VCaP (cell line): Measurements from ENCODE around the gene IGSF22.
A peak's percentile ranks its signal among the peaks of the same experiment; 100 is the strongest.
"Not testable (repeated sequence)": the region's sequence is repeated elsewhere in the genome, so short reads cannot be mapped to it uniquely, and the experiment has no call there.

Experiments
- H3K27ac ChIP-seq: fragments of 450-650 bp; 2 replicates; pipeline ENCODE4 v1.5.1; 2017
- TF ChIP-seq, protein P1 (sequence below): fragments of 450-650 bp; conservative IDR thresholded peaks from 2 replicates; pipeline ENCODE4 v1.5.1; 2017; ENCODE audit warnings: mild to moderate bottlenecking, moderate library complexity

IGSF22 gene

DNA sequence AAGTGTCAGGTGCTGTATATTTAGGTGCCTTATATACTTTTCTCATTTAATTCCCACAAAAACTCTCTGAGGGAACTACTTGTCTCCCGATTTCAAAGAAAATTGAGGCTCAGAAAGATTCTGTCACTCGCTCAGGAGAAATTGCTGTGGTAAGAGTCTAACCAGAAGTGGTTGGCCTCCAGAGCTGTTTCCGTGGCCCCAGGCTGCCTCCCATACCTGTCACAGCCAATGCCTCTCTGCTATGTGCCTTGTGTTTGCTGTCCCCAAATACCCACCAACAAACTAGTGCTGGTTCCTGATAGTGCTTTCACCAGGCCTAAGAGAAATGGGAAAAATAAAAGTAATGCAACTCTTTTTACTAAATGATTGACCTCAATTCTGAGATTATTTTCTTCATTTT lies 48.4 kb downstream of the IGSF22 start:
- TF ChIP-seq, protein P1, sequence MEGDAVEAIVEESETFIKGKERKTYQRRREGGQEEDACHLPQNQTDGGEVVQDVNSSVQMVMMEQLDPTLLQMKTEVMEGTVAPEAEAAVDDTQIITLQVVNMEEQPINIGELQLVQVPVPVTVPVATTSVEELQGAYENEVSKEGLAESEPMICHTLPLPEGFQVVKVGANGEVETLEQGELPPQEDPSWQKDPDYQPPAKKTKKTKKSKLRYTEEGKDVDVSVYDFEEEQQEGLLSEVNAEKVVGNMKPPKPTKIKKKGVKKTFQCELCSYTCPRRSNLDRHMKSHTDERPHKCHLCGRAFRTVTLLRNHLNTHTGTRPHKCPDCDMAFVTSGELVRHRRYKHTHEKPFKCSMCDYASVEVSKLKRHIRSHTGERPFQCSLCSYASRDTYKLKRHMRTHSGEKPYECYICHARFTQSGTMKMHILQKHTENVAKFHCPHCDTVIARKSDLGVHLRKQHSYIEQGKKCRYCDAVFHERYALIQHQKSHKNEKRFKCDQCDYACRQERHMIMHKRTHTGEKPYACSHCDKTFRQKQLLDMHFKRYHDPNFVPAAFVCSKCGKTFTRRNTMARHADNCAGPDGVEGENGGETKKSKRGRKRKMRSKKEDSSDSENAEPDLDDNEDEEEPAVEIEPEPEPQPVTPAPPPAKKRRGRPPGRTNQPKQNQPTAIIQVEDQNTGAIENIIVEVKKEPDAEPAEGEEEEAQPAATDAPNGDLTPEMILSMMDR = no peak
- no peak overlapping the region for H3K27ac ChIP-seq

GRCh38 chr11:18676803-18677202 lies 49.2 kb downstream of the IGSF22 start:
- TF ChIP-seq, protein P1 = no peak
- H3K27ac ChIP-seq = no peak overlapping the region

GRCh38 chr11:18672209-18672608 lies 53.8 kb downstream of the IGSF22 start:
- H3K27ac ChIP-seq = not testable (repeated sequence)

GRCh38 chr11:18671246-18671645 lies 54.7 kb downstream of the IGSF22 start:
- H3K27ac ChIP-seq = no peak overlapping the region
- TF ChIP-seq, protein P1 = no peak

DNA sequence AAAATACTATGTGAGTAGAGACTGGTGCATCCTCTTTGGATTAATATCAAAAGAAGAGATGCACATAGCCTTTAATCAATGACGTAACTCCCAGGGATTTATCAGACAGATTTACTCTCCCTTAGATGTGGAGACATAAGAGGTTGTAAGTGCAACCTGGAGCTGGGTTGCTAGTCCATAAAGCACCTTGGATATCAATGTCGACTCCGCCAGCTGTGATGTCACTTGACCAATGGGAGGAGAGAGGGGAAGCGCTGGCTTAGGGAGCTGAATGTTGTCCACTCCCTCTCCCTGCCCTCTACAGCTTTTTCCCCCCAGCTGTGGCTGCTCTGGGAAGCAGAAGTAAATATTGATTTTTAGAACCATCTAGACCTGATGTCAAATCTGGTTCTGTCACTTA lies 56.3 kb downstream of the IGSF22 start:
- TF ChIP-seq, protein P1 = no peak
- H3K27ac ChIP-seq = peak overlapping the region; percentile 72

DNA sequence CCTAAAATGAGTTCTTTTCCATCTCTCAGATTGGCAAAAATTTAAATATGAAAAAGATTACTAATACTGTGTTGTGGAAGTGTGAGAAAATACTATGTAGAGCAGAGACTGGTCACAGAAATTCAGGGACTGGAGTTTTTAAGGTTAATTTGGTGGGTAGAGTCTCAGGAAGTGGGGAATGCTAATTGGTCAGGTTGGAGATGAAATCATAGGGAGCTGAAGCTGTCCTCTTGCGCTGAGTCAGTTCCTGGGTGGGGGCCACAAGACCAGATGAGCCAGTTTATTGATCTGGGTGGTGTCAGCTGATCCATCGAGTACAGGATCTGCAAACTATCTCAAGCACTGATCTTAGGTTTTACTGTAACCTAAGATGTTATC lies 56.8 kb downstream of the IGSF22 start:
- H3K27ac ChIP-seq = peak overlapping the region; percentile 72
- TF ChIP-seq, protein P1 = no peak

DNA sequence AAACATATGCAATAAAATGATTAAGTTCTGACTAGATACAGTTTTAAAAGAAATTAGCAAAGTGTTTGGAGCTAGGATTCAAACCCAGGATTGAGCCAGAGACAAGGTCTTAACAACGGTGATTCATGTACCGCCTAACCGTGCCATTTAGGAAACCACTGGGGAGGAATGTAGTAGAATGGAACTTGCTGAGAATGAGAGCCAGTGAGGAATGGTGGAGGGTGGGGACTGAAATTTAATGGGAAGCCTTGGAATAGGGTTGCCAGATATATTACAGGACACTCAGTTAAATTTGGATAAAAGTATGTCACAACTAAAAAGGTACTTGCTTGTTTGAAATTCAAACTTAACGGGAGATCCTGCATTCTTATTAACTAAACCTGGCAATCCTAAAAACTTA lies 57.9 kb downstream of the IGSF22 start:
- peak overlapping the region; percentile 72; the same call in 1 of the 2 replicates for H3K27ac ChIP-seq
- TF ChIP-seq, protein P1 = no peak

DNA sequence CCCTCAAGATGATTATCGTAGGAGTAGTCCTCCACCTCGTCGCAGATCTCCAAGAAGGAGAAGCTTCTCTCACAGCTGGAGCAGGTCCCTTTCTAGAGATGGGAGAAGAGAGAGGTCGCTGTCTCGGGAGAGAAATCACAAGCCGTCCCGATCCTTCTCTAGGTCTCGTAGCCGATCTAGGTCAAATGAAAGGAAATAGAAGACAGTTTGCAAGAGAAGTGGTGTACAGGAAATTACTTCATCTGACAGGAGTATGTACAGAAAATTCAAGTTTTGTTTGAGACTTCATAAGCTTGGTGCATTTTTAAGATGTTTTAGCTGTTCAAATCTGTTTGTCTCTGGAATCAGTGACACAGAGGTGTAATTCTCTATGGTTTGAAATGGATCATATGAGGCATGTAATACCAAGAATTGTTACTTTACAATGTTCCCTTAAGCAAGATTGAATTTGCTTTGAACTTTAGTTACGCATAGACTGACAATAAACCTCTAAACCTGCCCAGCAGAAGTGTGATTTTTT lies 60.6 kb downstream of the IGSF22 start:
- not testable (repeated sequence) for H3K27ac ChIP-seq

- TF ChIP-seq, protein P1 = no peak
- H3K27ac ChIP-seq = no peak overlapping the region
Measured at GRCh38 chr11:18657673-18658072, 68.3 kb downstream of the IGSF22 start.
